MM.1S (cell line): ENCODE data around the gene METTL25B.

Experiments used
- EZH2 ChIP-seq: fragments of 300-600 bp; sonication (generic); optimal IDR thresholded peaks from 2 replicates; pipeline ENCODE3; 2017; ENCODE audit warnings: low read depth, mild to moderate bottlenecking, antibody characterized with exemption, low read length, mixed read lengths
- EZH2phosphoT487 ChIP-seq: fragments of 300-600 bp; sonication (generic); IDR thresholded peaks from 2 replicates; pipeline ENCODE4 v1.6.1; 2018; ENCODE audit warnings: antibody characterized with exemption, low read length
- TF ChIP-seq, protein P1 (sequence below): fragments of 300-600 bp; sonication (generic); IDR thresholded peaks from 2 replicates; pipeline ENCODE4 v1.5.1; 2016; ENCODE audit warnings: antibody characterized with exemption, low read length, mixed read lengths

GRCh38 chr1:156765666-156766065 is 37.4 kb downstream of the METTL25B start:
- TF ChIP-seq, protein P1, sequence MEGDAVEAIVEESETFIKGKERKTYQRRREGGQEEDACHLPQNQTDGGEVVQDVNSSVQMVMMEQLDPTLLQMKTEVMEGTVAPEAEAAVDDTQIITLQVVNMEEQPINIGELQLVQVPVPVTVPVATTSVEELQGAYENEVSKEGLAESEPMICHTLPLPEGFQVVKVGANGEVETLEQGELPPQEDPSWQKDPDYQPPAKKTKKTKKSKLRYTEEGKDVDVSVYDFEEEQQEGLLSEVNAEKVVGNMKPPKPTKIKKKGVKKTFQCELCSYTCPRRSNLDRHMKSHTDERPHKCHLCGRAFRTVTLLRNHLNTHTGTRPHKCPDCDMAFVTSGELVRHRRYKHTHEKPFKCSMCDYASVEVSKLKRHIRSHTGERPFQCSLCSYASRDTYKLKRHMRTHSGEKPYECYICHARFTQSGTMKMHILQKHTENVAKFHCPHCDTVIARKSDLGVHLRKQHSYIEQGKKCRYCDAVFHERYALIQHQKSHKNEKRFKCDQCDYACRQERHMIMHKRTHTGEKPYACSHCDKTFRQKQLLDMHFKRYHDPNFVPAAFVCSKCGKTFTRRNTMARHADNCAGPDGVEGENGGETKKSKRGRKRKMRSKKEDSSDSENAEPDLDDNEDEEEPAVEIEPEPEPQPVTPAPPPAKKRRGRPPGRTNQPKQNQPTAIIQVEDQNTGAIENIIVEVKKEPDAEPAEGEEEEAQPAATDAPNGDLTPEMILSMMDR: no peak
- no peak for TF ChIP-seq EZH2
- no peak for TF ChIP-seq EZH2phosphoT487
